ENCODE measurements around the gene DUSP7.

DNA sequence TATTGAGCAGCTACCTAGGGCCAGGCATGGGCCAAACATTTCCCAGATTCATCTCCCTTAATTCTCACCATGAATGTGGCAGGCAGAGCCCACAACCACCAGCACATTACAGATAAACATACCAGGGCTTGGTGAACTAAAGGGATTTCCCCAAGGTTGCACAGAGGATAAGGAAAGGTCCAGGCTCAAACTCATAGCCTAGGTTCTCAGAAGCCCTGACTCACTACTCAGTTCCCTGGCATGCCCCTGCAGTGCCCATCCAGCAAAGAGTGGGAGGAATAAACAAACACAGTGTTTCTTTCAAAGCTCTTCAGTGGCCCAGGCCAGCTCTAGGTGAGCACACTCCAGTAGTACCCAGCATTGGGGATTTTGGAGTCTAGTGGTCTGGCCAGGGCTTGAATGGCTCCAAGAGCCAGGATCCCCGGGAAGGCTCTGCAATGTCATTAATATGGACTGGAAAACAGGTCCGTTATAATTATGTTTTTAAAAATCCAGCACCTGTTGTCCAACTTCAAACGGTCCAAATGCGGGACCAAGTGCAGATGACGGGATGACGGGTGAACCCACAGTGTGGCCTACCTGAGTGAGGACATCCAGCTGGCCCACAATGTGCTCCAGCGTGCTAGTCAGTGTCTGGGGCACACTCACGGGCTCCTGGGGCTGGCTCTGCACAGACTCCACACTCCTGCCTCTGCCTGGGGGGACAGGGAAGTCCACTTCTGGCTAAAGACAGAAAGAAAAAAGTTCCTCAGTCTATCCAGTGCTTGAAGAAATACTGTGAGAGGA, 39.8 kb upstream of the DUSP7 start:
- TF ChIP-seq, protein P1, sequence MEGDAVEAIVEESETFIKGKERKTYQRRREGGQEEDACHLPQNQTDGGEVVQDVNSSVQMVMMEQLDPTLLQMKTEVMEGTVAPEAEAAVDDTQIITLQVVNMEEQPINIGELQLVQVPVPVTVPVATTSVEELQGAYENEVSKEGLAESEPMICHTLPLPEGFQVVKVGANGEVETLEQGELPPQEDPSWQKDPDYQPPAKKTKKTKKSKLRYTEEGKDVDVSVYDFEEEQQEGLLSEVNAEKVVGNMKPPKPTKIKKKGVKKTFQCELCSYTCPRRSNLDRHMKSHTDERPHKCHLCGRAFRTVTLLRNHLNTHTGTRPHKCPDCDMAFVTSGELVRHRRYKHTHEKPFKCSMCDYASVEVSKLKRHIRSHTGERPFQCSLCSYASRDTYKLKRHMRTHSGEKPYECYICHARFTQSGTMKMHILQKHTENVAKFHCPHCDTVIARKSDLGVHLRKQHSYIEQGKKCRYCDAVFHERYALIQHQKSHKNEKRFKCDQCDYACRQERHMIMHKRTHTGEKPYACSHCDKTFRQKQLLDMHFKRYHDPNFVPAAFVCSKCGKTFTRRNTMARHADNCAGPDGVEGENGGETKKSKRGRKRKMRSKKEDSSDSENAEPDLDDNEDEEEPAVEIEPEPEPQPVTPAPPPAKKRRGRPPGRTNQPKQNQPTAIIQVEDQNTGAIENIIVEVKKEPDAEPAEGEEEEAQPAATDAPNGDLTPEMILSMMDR (IDR thresholded peaks at IDR 0.05; ENCODE audit: insufficient read depth, low read depth, low read length), result no peak
- TF ChIP-seq EZH2 (IDR thresholded peaks at IDR 0.05; ENCODE audit: insufficient read depth, low read length), result no peak
